Duodenal mucosa (tissue), 2 donors: ENCODE results near the gene ADAMTS17.

Source experiments
- H3K27ac ChIP-seq: one replicate; pipeline ENCODE4 v1.7.0; 2013; ENCODE audit warnings: low read depth, low read length
- H3K27me3 ChIP-seq, 2 donors: one replicate each; pipeline ENCODE4 v1.7.0; 2013; ENCODE audit warnings: low read length in 2 of 2, control low read depth in 1 of 2; ENCODE audit not compliant: insufficient read depth in 2 of 2, control insufficient read depth in 1 of 2
- H3K36me3 ChIP-seq, 2 donors: one replicate each; pipeline ENCODE4 v1.7.0; 2013; ENCODE audit warnings: low read length in 2 of 2, control low read depth in 1 of 2; ENCODE audit not compliant: insufficient read depth in 2 of 2, control insufficient read depth in 1 of 2
- H3K4me1 ChIP-seq, 2 donors: one replicate each; pipeline ENCODE4 v1.7.0; 2013; ENCODE audit warnings: low read length in 2 of 2, control low read depth in 1 of 2; ENCODE audit not compliant: insufficient read depth in 2 of 2, control insufficient read depth in 1 of 2
- H3K4me3 ChIP-seq, 2 donors: one replicate each; pipeline ENCODE4 v1.7.0; 2013; ENCODE audit warnings: low read length in 2 of 2, low read depth in 1 of 2
- H3K9ac ChIP-seq, 2 donors: one replicate each; pipeline ENCODE4 v1.7.0; 2013; ENCODE audit warnings: low read length in 2 of 2, low read depth in 1 of 2
- H3K9me3 ChIP-seq, 2 donors: one replicate each; pipeline ENCODE4 v1.7.0; 2013; ENCODE audit warnings: low read length in 2 of 2, control low read depth in 1 of 2; ENCODE audit not compliant: control insufficient read depth in 1 of 2

The ADAMTS17 gene

GRCh38 chr15:100202309-100202960, 139.3 kb downstream of the ADAMTS17 start:
- Histone ChIP-seq H3K4me1 (peaks cover 18 to 24% of the 10 kb centered on the region in 2 donors), H3K27me3 (no peaks in the 10 kb centered on the region), H3K9ac (no peak overlapping the region), H3K4me3 (no peak overlapping the region), H3K27ac (no peak overlapping the region), H3K9me3 (no peaks in the 10 kb centered on the region), H3K36me3 (no peaks in the 10 kb centered on the region)

GRCh38 chr15:100201376-100202280, 140.1 kb downstream of the ADAMTS17 start:
- Histone ChIP-seq H3K27ac (no peak overlapping the region), H3K9ac (no peak overlapping the region), H3K4me3 (no peak overlapping the region), H3K9me3 (no peaks in the 10 kb centered on the region), H3K4me1 (peaks cover 18 to 24% of the 10 kb centered on the region in 2 donors), H3K27me3 (no peaks in the 10 kb centered on the region), H3K36me3 (no peaks in the 10 kb centered on the region)

GRCh38 chr15:100200287-100200880, 141.4 kb downstream of the ADAMTS17 start:
- H3K27me3 ChIP-seq: no peaks in the 10 kb centered on the region
- no peak overlapping the region for H3K9ac ChIP-seq
- H3K4me3 ChIP-seq: no peak overlapping the region
- no peaks in the 10 kb centered on the region for H3K36me3 ChIP-seq
- no peak overlapping the region for H3K27ac ChIP-seq
- H3K4me1 ChIP-seq: peaks cover 15% of the 10 kb centered on the region in 2 donors
- H3K9me3 ChIP-seq: no peaks in the 10 kb centered on the region

GRCh38 chr15:100199711-100200286, 142.0 kb downstream of the ADAMTS17 start:
- no peaks in the 10 kb centered on the region for H3K36me3 ChIP-seq
- no peak overlapping the region for H3K9ac ChIP-seq
- H3K4me1 ChIP-seq: peaks cover 14 to 15% of the 10 kb centered on the region in 2 donors
- H3K27me3 ChIP-seq: no peaks in the 10 kb centered on the region
- H3K27ac ChIP-seq: no peak overlapping the region
- no peaks in the 10 kb centered on the region for H3K9me3 ChIP-seq
- H3K4me3 ChIP-seq: no peak overlapping the region

- no peak overlapping the region for H3K27ac ChIP-seq
- H3K27me3 ChIP-seq: no peaks in the 10 kb centered on the region
- H3K9ac ChIP-seq: no peak overlapping the region
- peaks cover 14 to 15% of the 10 kb centered on the region in 2 donors for H3K4me1 ChIP-seq
- no peak overlapping the region for H3K4me3 ChIP-seq
- H3K9me3 ChIP-seq: no peaks in the 10 kb centered on the region
- H3K36me3 ChIP-seq: no peaks in the 10 kb centered on the region
These were observed 143.3 kb downstream of the ADAMTS17 start for GRCh38 chr15:100198442-100198841.

- Histone ChIP-seq H3K4me3 (no peak overlapping the region), H3K9me3 (no peaks in the 10 kb centered on the region), H3K4me1 (peaks cover 4 to 5% of the 10 kb centered on the region in 2 donors), H3K36me3 (no peaks in the 10 kb centered on the region), H3K27ac (no peak overlapping the region), H3K27me3 (no peaks in the 10 kb centered on the region), H3K9ac (no peak overlapping the region)
These were observed 145.3 kb downstream of the ADAMTS17 start for GRCh38 chr15:100196326-100197058.

- Histone ChIP-seq H3K4me1 (no peaks in the 10 kb centered on the region), H3K27me3 (no peaks in the 10 kb centered on the region), H3K27ac (no peak overlapping the region), H3K9ac (no peak overlapping the region), H3K4me3 (no peak overlapping the region), H3K36me3 (no peaks in the 10 kb centered on the region), H3K9me3 (no peaks in the 10 kb centered on the region)
These were observed 146.8 kb downstream of the ADAMTS17 start for GRCh38 chr15:100194996-100195395.

GRCh38 chr15:100193277-100193860, 148.4 kb downstream of the ADAMTS17 start:
- Histone ChIP-seq H3K36me3 (no peaks in the 10 kb centered on the region), H3K27ac (no peak overlapping the region)

More at GRCh38 chr15:100193277-100193860, 148.4 kb downstream of the ADAMTS17 start:
- no peaks in the 10 kb centered on the region for H3K27me3 ChIP-seq
- H3K9me3 ChIP-seq: no peaks in the 10 kb centered on the region
- no peak overlapping the region for H3K9ac ChIP-seq
- H3K4me1 ChIP-seq: no peaks in the 10 kb centered on the region
- no peak overlapping the region for H3K4me3 ChIP-seq
